ENCODE data around the gene PALB2.

- no peak for TF ChIP-seq POLR2A (IDR thresholded peaks at IDR 0.05; ENCODE audit: low read depth)
- TF ChIP-seq EP300 (IDR thresholded peaks at IDR 0.05) = no peak
- no peak for TF ChIP-seq CTCF (IDR thresholded peaks at IDR 0.05)
Measured at GRCh38 chr16:23673971-23674614, 33.0 kb upstream of the PALB2 start.
